Heart right ventricle (tissue), 16 donors: ENCODE data around the gene CDADC1. TPM values are rescaled to one million over a fixed set of nuclear protein-coding genes. Genes with fewer than 3 reads are reported as not detected.

Experiments
- ATAC-seq, 8 donors: fragments of 200-7000 bp; cut with Tn5 transposase; one replicate each; pipeline ENCODE4 v1.9.1; 2020; ENCODE audit warnings: mild to moderate bottlenecking in 8 of 8, moderate library complexity in 8 of 8, moderate number of reproducible peaks in 1 of 8
- DNase-seq, 2 donors: peaks; one replicate each; pipeline ENCODE4 v3.0.0-alpha.2; 2020
- H3K27ac ChIP-seq, 10 donors: fragments of 200-600 bp; sonication (generic) in 2 of 10; one replicate each; pipeline versions ENCODE4 v1.5.0 to v1.8.0; 2020 to 2022; ENCODE audit warnings: mild to moderate bottlenecking in 3 of 10
- H3K27me3 ChIP-seq, 7 donors: fragments of 200-600 bp; one replicate each; pipeline ENCODE4 v1.8.0; 2021 to 2022; ENCODE audit warnings: mild to moderate bottlenecking in 2 of 7
- H3K36me3 ChIP-seq, 9 donors: fragments of 200-600 bp; sonication (generic) in 1 of 9; one replicate each; pipeline versions ENCODE4 v1.5.0 to v1.8.0; 2020 to 2022; ENCODE audit warnings: mild to moderate bottlenecking in 2 of 9
- H3K4me1 ChIP-seq, 9 donors: fragments of 200-600 bp; sonication (generic) in 1 of 9; one replicate each; pipeline versions ENCODE4 v1.5.0 to v1.8.0; 2020 to 2022; ENCODE audit warnings: mild to moderate bottlenecking in 4 of 9
- H3K4me3 ChIP-seq, 10 donors: fragments of 200-600 bp; sonication (generic) in 2 of 10; one replicate each; pipeline versions ENCODE4 v1.5.0 to v1.8.0; 2020 to 2022; ENCODE audit warnings: mild to moderate bottlenecking in 7 of 10, moderate library complexity in 2 of 10
- H3K9me3 ChIP-seq, 11 donors: fragments of 200-600 bp in 10 of 11; sonication (generic) in 2 of 11; one replicate each; pipeline versions ENCODE4 v1.5.0 to v1.8.0; 2013 to 2022; ENCODE audit warnings: mild to moderate bottlenecking in 2 of 11, control low read depth in 1 of 11, moderate library complexity in 1 of 11
- WGBS, 2 donors: extraction: QIAGEN DNeasy Blood & Tissue Kit; methylation state at CpG; one replicate each; pipeline ENCODE4 v1.1.7; 2013; ENCODE audit warnings: inconsistent platforms in 1 of 2; 5-methylcytosine and 5-hydroxymethylcytosine counted together
- intact Hi-C, 10 donors: fragments of 100-400 bp; cut with DNase I; formaldehyde crosslinking; loops; one replicate each; pipeline versions ENCODE4 v1.11.1 to v1.14.2; 2022
- polyA plus RNA-seq, 2 donors: library from polyadenylated mRNA; stranded (reverse); fragments of 200-250 nt; gene quantifications; one replicate each; pipeline ENCODE4 v1.2.3, GENCODE V29; 2013
- total RNA-seq, 10 donors: library from RNA; stranded (reverse); fragmentation: NEBNext Ultra II Directional in 3 of 10; extraction: Animal tissue kit (Norgen Biotek cat#: 25700) in 3 of 10; gene quantifications; one replicate each; pipeline versions ENCODE4 v1.2.1 to v1.2.4, GENCODE V29; 2021 to 2023
- TF ChIP-seq, protein P1 (sequence below), 9 donors: fragments of 200-600 bp; sonication (generic) in 2 of 9; IDR thresholded peaks; one replicate each; pipeline versions ENCODE4 v1.5.0 to v1.8.0; 2021 to 2022; ENCODE audit warnings: antibody characterized with exemption in 9 of 9, mild to moderate bottlenecking in 5 of 9, moderate library complexity in 1 of 9
- donor health status: Arrhythmogenic right ventricular cardiomyopathy.
- donor health status: ischemic (EF 13 %, LVEDD 7.1; RV severe dilation, severe dysfunction).
- donor health status: healthy with polysubstance abuse.
- donor health status: DM: no; HTN: yes; CAD: no.
- donor health status: DM: no; HTN: no; CAD: no.
- donor health status: ischemic (EF 25% LVEDD 6.9; RV normal size, moderate dysfunction).
- donor health status: ischemic (EF 25% LVEDD 5.7; RV mildly dilated, moderate dysfunction).
- donor health status: healthy.
- donor health status: DM: yes; HTN: yes; CAD: no.
- donor health status: Ischemic cardiomyopathy.
- donor health status: ischemic (EF 35%, LVEDD 5.7; RV mildly dilated, moderate dysfunction).
- donor health status: nonischemic (EF 11% LVEDD 7.7; RV severe dilation, severe dysfunction).
- donor health status: DM: yes; HTN: yes; CAD: no.
- donor health status: PGD.
- donor health status: ischemic (EF 29% LVEDD 5.4; RV normal size, mild dysfunction).
- donor health status: nonischemic (EF 23%, LVEDD 6.1; RV moderate dilation, normal function).

Gene CDADC1
- total and polyA plus RNA-seq, 12 donors = 4.9 to 12.7 (median 8.9) TPM

DNA sequence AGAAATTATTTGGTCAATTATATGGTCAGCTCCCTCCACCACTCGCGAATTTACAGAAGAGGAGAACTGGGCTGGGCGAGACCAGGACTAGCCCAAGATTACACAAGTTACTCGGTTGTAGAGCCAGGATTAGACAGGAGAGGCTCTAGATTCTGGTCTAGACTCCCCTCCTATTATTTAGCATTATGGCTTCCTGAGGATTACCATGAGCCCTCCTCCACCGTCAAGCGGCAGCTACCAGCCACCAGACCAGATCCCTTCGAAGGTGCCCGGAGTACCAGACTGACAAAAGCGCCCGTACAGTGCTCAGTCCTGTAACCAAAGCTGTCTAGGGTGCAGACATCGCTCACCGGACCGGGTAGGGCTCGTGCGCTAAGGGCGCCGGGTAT is 28.1 kb upstream of the CDADC1 start:
- H3K4me3 ChIP-seq = peak overlapping the region in 9 of 10 donors; percentile 18 to 52 (median 41)
- H3K36me3 ChIP-seq = no peaks in the 10 kb centered on the region
- H3K27ac ChIP-seq = no peak overlapping the region
- peaks cover 0 to 28% (median 10%) of the 10 kb centered on the region in 9 donors for H3K4me1 ChIP-seq
- H3K9me3 ChIP-seq = no peaks in the 10 kb centered on the region
- DNase-seq (no peak), ATAC-seq (peak in 1 of 8 donors; percentile 15)
- WGBS, 2 donors = 12 to 17% methylated on average over 17 of the region's 17 CpGs
- TF ChIP-seq, protein P1, sequence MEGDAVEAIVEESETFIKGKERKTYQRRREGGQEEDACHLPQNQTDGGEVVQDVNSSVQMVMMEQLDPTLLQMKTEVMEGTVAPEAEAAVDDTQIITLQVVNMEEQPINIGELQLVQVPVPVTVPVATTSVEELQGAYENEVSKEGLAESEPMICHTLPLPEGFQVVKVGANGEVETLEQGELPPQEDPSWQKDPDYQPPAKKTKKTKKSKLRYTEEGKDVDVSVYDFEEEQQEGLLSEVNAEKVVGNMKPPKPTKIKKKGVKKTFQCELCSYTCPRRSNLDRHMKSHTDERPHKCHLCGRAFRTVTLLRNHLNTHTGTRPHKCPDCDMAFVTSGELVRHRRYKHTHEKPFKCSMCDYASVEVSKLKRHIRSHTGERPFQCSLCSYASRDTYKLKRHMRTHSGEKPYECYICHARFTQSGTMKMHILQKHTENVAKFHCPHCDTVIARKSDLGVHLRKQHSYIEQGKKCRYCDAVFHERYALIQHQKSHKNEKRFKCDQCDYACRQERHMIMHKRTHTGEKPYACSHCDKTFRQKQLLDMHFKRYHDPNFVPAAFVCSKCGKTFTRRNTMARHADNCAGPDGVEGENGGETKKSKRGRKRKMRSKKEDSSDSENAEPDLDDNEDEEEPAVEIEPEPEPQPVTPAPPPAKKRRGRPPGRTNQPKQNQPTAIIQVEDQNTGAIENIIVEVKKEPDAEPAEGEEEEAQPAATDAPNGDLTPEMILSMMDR (IDR thresholded peaks at IDR 0.05) = no peak
- intact Hi-C loops = loop anchor here in 1 of 10 donors (10.0 kb wide), 1 partner anchor 245 kb away; the partner anchor contains the start of gene FNDC3A
- peaks cover 12 to 62% (median 53%) of the 10 kb centered on the region in 7 donors for H3K27me3 ChIP-seq

DNA sequence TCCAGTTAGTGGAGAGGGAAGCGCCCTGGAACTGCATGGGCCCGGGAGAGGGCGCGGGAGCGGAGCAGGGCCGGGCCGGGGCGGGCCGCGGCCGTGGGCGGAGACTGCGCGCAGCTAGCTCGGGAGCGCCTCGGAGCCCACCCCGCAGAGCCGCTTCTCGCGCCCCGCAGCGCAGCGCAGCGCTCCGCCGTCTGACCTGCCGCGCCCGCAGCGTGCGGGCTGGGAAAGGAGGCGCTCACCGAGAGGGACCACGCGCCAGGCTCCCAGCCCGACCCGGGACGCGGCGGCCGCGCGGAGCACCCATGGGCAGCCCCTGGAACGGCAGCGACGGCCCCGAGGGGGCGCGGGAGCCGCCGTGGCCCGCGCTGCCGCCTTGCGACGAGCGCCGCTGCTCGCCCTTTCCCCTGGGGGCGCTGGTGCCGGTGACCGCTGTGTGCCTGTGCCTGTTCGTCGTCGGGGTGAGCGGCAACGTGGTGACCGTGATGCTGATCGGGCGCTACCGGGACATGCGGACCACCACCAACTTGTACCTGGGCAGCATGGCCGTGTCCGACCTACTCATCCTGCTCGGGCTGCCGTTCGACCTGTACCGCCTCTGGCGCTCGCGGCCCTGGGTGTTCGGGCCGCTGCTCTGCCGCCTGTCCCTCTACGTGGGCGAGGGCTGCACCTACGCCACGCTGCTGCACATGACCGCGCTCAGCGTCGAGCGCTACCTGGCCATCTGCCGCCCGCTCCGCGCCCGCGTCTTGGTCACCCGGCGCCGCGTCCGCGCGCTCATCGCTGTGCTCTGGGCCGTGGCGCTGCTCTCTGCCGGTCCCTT is 27.5 kb upstream of the CDADC1 start, which contains the start of gene MLNR:
Gene MLNR, plus strand, starts transcription at position 303 of the 820 bp plus-strand sequence. Its CDS starts 0 bp downstream, at position 303.
- TF ChIP-seq, protein P1 (IDR thresholded peaks at IDR 0.05) = peak in 2 of 9 donors; percentile 18 to 19
- H3K4me3 ChIP-seq = peak within 1 kb of the TSS; percentile 18 to 52 (median 40)
- intact Hi-C loops = loop anchor here in 1 of 10 donors (10.0 kb wide), 1 partner anchor 245 kb away; the partner anchor contains the start of gene FNDC3A
- no peak within 1 kb of the TSS for H3K27ac ChIP-seq
- peaks cover 0 to 25% (median 10%) of the 10 kb centered on the region in 9 donors for H3K4me1 ChIP-seq
- DNase-seq = peak; percentile 16 to 31
- no peaks in the 10 kb centered on the region for H3K36me3 ChIP-seq
- WGBS, 2 donors = 2 to 3% methylated on average over 109 to 111 of the region's 111 CpGs
- peaks cover 12 to 62% (median 53%) of the 10 kb centered on the region in 7 donors for H3K27me3 ChIP-seq
- peak; percentile 62 to 83 (median 72) for ATAC-seq
- no peaks in the 10 kb centered on the region for H3K9me3 ChIP-seq

DNA sequence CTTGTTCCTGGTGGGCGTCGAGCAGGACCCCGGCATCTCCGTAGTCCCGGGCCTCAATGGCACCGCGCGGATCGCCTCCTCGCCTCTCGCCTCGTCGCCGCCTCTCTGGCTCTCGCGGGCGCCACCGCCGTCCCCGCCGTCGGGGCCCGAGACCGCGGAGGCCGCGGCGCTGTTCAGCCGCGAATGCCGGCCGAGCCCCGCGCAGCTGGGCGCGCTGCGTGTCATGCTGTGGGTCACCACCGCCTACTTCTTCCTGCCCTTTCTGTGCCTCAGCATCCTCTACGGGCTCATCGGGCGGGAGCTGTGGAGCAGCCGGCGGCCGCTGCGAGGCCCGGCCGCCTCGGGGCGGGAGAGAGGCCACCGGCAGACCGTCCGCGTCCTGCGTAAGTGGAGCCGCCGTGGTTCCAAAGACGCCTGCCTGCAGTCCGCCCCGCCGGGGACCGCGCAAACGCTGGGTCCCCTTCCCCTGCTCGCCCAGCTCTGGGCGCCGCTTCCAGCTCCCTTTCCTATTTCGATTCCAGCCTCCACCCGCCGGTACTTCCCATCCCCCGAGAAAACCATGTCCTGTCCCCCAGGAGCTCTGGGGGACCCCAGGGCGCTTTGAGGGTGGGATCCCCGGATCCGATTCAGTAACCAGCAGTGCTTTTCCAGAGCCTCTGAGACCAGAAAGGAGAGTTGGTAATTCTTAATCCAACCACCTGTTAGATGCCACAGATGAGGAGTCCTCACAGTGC is 26.7 kb upstream of the CDADC1 start:
- H3K9me3 ChIP-seq = no peaks in the 10 kb centered on the region
- H3K4me1 ChIP-seq = peaks cover 0 to 25% (median 10%) of the 10 kb centered on the region in 9 donors
- ATAC-seq (peak in 4 of 8 donors; percentile 9 to 28 (median 16)), DNase-seq (peak in 1 of 2 donors; percentile 16)
- peaks cover 12 to 62% (median 53%) of the 10 kb centered on the region in 7 donors for H3K27me3 ChIP-seq
- TF ChIP-seq, protein P1 (IDR thresholded peaks at IDR 0.05) = peak in 1 of 9 donors; percentile 9
- no peaks in the 10 kb centered on the region for H3K36me3 ChIP-seq
- peak overlapping the region; percentile 18 to 52 (median 40) for H3K4me3 ChIP-seq
- intact Hi-C loops = loop anchor here in 1 of 10 donors (10.0 kb wide), 1 partner anchor 246 kb away; the partner anchor contains the start of gene FNDC3A
- H3K27ac ChIP-seq = no peak overlapping the region
- 4 to 5% methylated on average over 73 of the region's 73 CpGs for WGBS, 2 donors

DNA sequence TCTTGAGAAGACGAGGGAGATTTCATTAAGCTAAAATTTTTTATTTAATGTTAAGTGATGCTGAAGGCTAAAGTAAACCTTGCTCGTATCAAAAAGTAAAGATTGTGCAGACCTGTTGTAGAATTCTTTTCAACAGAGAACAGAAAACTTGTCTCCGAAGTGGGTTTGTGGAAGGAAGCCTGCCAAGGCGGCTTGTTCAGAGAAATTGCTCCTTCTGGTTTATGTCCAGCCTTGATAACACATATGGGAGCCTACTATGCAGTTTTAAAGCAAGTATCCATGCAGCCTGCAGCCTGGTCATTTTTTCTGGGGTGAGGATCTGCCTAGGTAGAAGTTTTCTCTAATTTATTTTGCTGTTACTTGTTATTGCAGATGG is 26.1 kb upstream of the CDADC1 start:
- H3K4me3 ChIP-seq = no peak overlapping the region
- no peaks in the 10 kb centered on the region for H3K36me3 ChIP-seq
- H3K27ac ChIP-seq = no peak overlapping the region
- peaks cover 12 to 62% (median 53%) of the 10 kb centered on the region in 7 donors for H3K27me3 ChIP-seq
- 64% methylated on average over 4 of the region's 4 CpGs for WGBS, 2 donors
- DNase-seq = no peak
- TF ChIP-seq, protein P1 (IDR thresholded peaks at IDR 0.05) = no peak
- no peaks in the 10 kb centered on the region for H3K9me3 ChIP-seq
- intact Hi-C loops = loop anchor here in 1 of 10 donors (10.0 kb wide), 1 partner anchor 247 kb away; the partner anchor contains the start of gene FNDC3A
- H3K4me1 ChIP-seq = peaks cover 0 to 25% (median 10%) of the 10 kb centered on the region in 9 donors
- no peak for ATAC-seq
